ENCODE results near the gene ST6GALNAC3.
"Not testable (repeated sequence)": the region's sequence is repeated elsewhere in the genome, so short reads cannot be mapped to it uniquely, and the experiment has no call there.

Gene ST6GALNAC3

DNA sequence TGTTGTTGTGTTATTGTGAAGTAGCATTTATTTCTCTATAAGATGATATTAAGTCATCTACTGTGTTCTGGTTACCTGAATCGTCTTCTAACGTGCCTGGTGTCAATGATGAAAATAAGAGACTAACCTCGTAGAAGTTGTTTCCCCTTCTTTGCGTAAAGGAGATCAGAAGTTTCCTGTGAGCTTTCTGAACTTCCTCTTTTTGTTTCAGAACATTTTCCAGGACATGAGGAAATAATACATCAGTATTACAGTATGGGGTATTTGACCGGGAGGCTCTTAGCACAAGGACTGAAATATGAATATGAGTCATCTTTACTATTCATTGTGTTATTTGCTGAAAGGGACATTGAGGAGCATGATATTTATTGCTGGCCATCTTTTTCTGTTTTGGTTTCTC, 1.3 kb downstream of the ST6GALNAC3 start:
- no peak for DNase-seq

DNA sequence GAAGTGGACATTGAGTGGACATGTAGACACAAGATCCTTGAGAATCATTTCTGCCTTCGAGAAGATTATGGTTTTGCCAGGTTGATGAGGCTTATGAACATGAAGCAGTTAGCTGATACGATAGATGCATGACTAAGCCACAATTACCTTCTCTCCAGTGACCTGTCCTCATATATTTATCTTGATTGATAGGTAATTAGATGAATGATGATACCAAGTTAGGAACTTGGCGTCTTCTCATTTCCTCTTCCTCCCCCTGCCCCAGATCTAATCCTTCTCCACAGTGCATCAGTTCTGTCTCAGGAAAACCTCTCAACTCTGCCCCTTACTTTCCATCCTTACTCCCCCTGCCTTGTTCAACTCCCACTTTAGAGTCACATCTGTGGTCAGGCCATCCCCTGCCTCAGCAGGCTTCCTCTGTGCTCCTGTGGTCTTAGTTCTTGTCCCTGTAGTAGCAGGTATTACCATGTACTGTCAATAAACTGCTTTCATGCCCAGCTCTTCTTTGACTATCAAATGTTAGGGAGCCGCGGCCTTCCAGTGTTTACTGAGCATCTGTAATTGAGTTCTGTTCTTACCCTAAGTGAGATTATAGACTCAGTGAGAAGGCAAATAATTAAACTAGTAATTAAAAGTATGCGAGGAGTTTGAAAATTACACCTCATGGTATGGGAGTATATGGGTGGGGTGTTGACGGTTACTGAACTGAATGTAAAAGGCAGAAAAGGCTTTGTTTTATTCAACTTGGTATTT, 5.1 kb downstream of the ST6GALNAC3 start:
- DNase-seq = no peak

DNA sequence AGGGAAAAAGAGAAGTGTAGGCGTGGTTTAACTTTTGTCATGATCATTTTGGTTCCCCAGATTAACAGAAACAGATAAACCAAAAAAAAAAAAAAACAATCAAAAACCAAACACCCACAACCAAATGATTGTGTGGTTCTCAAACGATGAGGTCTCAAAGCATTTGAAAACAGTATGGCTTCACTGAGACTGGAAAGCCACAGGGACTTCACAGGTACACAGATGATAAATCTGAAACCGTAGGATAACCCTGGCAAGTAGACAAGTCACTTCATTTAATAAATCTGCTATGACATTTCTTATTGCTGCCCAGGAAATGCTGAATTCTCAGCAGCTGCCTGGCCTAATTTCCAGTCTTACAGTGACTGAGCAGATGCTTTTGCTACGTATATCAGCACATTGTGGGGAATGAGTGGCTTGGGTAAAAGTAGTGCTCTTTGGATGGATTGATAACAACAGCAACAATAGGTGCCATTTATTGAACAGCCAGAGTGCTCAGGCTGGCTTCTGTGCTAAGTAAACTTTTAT, 6.1 kb downstream of the ST6GALNAC3 start:
- DNase-seq = no peak

DNA sequence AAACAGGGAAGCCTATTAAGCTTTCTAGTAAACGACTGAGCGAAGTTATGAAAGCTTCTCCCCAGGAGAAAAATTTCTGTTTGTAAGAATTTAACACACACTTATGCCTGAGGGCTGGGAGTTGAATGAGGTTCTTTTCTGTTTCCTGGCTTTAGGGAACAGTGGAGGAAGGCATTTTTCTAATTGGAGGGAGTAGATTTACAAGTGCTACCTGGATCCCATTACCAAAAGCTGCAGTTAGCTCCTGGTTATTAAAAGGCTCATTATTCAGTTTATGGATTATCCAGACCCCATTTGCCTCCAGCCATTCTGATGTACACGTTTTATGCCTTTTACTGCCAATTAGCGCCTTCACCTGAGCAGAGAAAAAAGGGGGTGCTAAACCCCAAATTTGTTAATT, 7.5 kb downstream of the ST6GALNAC3 start:
- no peak for DNase-seq

DNA sequence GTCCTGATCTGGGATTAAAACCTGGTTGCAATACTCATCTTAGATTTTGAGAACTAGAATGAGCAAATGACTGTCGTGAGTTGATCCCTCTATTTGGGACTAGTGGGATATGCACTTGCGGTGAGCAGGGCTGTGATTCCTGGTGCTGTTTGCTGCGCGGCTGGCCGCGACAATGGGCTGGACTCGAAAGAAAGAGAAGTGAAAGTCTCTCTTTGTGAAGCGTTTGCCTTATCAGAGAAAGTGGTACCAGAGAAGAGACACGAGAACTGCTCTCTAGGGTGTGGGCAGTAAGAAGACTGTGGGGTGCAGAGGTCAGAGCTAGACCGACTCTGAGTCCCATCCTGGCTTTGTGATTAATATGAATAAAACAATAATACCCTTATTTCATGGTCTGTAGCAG, 8.6 kb downstream of the ST6GALNAC3 start:
- DNase-seq = no peak

DNA sequence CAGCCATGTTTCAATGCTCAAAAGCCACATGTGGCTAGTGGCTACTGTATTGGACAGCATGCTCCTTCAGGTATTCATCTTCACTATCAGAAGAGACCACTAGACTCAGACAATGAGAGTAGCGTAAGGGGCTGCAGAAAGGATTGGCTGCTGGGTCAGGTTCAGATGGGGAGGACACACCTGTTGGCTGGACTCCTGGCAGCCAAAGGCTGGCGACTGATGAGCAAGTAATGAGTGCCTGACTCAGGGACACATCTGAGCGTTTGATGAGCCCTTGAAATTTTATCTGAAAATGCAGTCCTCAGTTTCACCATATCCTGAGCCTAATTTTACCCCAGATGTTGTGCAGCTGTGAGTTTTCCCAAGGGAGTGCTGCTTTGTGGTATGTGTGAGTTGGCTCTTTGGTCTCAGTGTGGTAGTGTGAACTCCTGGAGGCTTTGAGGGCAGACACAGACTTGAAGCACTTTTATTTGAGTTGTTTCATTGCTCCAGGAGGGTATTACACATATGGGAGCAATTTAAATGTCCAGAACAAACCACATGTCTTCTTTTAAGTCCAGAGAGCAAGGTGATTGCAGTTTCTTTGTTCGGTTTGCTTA, 9.6 kb downstream of the ST6GALNAC3 start:
- no peak for DNase-seq

DNA sequence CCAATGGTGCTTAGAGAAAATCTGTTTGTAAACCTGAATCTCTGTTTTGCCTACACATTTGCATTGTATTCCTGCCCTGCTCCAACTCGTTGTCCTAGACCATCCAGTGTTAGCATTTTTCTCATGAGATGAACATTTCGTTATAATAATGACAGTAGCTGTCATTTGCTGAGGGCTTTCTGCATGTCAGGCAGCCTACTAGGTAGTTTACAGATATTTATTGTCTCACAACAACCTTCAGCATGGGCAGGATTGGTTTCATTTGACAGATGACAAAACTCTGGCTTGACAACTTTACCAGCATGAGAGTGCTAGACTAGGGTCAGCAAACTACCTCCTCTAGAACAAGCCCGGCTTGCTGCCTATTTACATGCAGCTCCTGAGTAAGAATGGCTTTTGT, 10.1 kb downstream of the ST6GALNAC3 start:
- no peak for DNase-seq

DNA sequence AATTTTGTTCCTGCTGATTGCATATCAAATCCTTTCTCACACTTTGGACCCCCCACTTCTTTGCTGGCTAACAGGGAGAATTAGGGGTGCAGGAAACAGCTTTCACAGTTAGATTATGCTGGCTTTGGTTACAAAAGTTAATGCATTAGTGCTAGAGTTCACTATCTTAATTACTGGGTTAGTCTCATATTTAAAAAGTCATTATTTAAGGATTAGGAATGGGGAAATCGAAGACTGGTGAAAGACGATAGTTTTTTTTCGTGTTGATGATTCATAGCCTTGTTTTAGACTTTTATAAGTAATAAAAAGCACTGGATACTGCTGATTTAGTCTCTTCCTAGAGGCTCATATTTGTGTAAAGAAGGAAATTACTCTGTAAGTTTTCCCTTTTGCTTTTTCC, 11.6 kb downstream of the ST6GALNAC3 start:
- DNase-seq = no peak

DNA sequence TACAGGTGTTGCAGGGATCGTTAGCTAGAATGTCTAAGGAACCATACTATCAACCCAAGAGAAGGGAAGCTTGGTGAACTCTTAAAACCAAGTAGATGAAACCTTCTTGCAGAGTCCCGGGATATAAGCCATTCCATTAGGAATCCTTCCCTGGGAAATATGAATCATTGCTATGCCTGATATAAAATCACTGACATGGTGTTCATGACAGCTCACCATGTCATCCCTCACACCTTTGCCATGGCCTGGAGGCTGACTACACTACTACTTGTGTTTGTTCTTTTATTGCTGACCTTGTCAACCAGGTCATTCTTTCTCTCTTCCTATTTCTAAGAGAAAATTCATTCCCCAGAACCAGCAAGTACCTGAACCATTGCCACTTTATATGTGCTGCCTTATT, 12.1 kb downstream of the ST6GALNAC3 start:
- no peak for DNase-seq

DNA sequence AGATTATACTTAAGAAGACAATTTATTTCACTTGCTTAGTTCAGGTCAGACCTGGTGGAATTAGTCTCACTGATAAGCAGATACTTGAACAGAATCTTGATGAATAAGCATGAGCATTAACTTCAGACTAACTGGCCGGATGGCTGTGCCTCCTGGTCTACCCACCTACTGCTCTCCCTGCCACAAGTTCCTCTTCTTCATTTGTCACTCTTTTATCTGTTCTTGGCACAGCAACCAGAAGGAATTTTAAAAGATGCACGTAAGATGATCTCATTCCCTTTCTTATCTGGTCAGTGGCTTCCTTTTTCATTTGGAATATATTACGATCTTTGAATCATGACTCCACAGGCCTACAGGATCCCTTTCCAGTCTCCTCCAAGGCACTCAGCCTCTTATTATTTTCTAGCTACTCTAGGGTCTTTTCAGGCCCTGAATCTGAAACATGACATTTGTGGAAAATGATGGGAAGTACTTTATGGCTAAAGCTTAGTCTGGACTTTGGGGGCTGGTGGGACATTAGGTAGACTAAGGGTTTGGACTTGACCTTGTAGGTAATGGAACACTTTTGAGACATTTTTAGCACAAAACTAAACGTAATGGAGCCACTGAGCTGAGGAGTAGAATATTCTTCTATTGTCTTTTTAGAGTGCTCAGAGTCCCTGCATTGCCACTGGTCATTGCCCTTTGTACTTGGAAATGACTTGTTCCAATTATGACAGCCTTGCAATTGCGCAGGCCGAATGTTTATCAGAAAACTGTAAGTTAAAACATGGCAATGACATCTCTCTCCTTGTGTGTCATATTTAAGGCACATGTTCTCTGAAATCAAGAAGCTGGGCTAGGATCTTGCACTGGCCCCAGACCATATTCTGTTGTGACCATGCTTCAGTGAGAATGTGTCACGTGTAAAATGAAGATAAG, 16.0 kb downstream of the ST6GALNAC3 start:
- no peak for DNase-seq

DNA sequence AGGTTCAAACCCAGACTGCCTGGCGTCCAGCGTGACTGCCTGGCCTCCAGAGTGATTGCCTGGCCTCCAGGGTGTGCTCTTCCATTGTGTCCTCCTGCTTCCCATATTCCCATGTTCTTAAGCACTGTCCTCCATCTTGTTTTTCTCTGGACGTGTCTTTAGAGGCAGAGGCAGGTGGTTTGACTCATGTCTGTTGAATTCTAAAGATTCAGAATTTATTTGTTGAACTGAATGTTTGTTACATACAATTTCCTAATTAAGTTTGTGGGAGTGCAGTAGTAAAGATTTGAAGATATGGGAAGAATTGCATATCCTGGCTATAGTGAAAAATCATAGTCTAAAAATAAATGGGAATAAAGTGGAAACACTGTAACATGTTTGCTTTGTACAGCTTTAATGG, 18.3 kb downstream of the ST6GALNAC3 start:
- no peak for DNase-seq

DNA sequence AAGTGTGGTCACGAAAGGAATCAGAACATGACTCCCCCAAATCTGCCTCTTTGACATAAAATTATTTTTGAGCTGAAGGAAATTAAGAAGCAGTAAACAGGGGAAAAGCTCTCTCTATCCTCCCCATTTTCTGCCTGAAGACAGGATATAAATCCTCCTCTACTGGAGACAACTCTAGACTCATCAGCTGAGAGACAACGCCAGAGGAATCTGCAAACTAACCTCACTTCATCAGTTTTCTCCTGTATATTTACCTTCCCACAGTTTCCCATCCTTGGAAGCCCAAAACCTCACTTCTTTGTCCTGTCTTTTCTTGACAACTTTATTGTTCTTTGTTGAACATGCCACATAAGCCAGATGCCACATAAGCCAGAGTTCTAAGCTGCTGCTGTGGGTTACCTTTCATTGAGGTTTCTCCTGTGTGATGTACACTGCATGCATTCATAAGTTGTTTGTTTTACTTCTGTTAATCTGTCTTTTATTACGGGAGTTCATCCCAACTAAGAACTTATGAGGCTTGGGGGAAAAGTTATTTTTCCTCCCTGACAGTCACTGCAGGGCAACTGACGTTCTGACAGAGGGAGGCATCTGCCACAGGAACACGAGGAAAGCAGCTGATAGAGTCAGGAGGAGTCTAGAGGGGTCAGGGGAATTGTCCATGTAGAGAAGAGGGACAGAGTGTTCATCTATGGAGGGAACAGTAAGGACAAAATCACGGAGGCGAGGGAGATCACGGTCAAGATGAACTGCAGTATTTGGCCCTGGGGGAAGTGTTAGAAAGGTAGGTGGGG, 19.2 kb downstream of the ST6GALNAC3 start:
- DNase-seq = no peak

DNA sequence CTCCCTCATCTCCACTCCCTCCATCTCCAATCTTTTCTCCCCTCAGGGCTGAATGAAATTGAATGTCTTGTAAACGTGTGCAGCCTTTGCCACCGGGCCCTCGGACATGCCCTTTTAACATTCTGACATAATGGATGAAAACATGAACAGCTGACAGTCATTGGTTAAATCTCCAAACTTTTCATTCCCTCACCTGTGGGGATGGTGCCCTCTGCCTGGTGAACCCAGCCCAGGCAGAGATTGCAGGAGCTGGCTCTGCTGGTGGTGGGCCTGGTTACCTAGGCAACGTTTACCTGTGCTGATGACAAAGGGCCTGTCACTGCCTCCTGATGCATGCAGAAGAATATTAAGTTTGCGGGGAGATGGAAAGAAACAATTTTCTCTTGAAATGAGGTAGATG, 21.3 kb downstream of the ST6GALNAC3 start:
- no peak for DNase-seq

DNA sequence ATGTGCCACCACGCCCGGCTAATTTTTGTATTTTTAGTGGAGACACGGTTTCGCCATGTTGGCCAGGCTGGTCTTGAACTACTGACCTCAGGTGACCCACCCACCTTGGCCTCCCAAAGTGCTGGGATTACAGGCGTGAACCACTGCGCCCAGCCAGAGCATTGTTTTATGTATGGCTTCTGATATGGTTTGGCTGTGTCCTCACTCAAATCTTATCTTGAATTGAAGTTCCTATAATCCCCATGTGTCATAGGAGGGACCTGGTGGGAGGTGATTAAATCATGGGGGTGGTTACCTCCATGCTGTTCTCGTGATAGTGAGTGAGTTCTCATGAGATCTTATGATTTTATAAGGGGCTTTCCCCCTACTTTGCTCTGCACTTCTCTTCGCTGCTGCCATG, 22.5 kb downstream of the ST6GALNAC3 start:
- not testable (repeated sequence) for DNase-seq

DNA sequence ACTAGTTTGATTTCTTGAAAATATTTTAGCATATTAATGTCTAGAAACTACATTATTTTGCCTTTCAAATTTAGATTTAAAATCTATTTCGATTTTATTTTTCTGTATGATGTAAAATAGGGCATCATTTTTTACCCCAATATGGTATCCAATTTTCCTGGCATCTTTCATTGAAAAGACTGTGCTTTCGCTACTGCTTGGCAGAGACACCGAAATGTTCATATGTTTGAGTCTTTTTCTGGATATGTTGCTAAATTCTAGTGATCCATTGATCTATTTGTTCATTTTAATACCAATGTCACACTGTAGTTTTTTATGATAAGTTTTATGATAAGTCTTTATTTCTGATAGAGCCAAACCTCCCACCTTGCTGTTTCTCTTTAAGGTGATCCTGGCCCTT, 24.3 kb downstream of the ST6GALNAC3 start:
- no peak for DNase-seq

DNA sequence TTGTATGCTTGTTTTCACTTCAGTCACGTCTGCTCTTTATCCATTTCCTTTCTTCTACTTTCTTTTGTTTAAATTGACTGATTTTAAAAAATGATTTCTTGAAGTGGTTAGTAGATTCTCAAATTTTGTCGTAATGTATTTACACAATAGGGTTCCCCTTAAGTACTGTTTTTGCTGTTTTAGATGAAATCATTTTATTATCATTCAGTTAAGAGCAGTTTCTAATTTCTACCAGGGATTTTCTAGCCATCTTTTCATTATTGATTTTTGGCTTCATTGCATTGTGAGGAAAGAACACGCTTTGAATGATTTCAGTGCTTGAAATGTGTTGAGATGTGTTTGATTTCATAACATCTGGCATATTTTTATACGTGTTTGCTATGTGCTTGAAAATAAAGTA, 27.0 kb downstream of the ST6GALNAC3 start:
- no peak for DNase-seq

DNA sequence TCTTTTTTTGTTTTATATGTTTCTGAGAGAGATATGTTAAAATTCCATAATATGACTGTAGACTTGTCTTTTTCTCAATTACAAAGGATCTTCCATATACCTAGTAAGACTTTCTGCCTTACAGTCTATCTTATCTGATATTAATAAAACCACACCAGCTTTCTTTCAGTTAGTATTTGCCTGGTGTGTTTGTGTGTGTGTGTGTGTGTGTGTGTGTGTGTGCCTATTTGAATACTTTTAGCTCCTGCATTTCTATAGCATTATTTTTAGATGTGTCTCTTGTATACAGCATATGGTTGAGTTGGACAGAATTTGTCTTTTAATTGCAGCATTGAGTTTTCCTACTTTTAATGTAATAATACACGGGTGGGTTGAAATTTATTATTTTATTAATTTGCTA, 27.5 kb downstream of the ST6GALNAC3 start:
- DNase-seq = no peak

DNA sequence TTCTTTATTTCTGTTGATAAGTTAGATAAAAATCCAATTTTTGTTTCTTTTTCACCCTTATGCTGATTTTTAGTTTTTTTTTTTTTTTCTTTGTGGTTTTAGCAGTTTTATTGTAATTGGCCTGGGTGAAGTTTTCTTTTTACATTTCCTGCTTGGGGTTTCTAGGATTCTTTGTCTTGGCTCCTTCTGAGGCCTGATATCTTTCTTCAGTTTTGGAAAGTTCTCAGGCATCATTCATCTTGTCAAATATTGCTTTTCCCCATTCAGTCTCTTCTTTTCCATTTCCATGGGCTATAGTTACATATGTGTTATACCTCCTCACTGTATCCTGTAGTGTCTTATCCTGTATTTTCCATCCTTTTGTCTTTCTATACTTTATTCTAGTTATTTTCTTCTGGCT, 28.5 kb downstream of the ST6GALNAC3 start:
- no peak for DNase-seq

DNA sequence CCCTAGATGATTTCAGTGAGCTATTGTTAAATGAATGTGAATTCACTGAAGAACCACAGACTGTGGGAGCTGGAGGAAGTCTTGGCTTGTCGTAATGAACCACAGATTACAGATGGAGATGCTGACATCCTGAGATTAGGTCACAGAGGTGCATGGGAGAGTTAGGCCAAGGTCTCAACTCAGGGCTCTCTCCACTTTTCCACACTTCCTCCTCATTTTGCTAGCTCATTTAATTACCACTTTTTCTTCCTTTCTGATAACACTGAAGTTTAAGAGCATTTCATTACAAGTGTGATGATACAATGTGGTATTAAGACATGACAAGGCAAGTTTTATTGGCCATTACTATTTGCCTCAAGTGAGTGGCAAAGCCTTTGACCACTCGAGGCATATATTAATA, 30.8 kb downstream of the ST6GALNAC3 start:
- DNase-seq = no peak

DNA sequence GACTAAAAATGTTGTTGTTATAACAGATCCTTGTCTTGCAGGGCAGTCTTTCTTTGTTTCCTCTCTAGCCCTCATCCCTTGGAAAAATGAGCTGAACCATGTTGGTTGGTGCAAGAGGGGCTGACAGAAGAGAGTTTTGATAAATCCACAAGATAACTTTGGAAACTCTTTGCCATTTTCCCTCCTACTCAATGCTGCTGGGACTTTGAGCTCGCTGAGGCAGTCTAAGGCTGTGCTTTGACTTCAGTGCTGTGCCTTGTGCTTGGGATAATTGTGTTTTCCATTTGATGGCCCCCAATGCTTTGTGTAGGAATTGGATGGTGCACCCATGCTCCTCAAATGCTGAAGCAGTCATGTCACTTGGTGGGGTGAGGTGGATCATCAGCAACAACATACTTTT, 31.7 kb downstream of the ST6GALNAC3 start:
- no peak for DNase-seq

DNA sequence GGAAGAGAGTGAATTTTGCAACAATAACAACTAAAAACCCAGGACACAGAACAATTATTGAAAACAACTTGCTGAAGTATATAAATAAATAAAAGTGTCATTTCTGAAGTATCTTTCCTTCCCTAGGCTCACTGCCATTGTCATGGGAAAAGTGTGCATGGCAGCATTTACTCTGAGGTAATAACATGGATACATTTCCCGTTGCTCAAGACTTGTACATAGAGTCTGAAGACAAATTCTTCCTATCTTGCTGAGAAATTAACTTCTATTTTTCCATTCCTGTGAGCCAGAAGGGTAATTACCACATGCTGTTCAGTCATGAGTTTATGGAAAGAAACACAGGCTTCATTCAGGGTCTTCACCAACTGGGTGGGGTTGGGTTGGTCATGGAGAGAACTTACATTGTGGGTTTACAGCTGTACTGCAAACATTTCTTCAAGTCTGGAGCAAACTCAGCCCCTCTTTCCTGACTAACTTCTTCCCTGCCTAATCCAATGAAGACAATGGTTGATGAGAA, 32.2 kb downstream of the ST6GALNAC3 start:
- no peak for DNase-seq

DNA sequence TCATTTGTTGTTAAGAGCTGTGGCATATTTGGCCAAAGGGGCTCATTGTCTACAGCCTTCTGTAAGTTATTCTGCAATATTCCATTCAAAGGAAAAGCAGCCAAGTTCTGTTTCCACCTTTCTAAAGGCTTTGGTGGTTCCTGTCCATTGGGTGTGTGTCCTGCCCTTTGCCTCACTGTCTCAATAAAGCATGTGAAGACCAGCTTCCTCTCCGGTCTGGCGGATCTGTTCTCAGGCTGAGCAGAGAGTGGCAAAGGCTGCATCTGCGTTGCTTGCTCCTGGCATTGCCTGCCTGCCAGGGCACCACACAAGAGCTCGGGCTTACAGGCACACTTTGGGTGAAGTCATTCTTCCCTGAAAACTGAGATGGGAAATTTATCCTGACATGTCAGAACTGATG, 34.9 kb downstream of the ST6GALNAC3 start:
- no peak for DNase-seq
